ENCODE data around the gene HEXA.
"Not testable (repeated sequence)": the region's sequence is repeated elsewhere in the genome, so short reads cannot be mapped to it uniquely, and the experiment has no call there.

The HEXA gene

GRCh38 chr15:72375846-72376581, at the start of gene HEXA:
Gene HEXA, minus strand, starts transcription at chr15:72376014. Its CDS starts 42 bp downstream, at chr15:72375972.
- DNase-seq = peak; percentile 97

- DNase-seq = no peak
Observed at GRCh38 chr15:72423256-72423655, 47.4 kb upstream of the HEXA start.

- no peak for DNase-seq
Observed at GRCh38 chr15:72421484-72421883, 45.7 kb upstream of the HEXA start.

- no peak for DNase-seq
Observed at GRCh38 chr15:72420576-72420975, 44.8 kb upstream of the HEXA start.

GRCh38 chr15:72419768-72420167, 44.0 kb upstream of the HEXA start:
- not testable (repeated sequence) for DNase-seq

GRCh38 chr15:72415304-72415703, 39.5 kb upstream of the HEXA start:
- DNase-seq = no peak

- DNase-seq = not testable (repeated sequence)
Observed at GRCh38 chr15:72413337-72413736, 37.5 kb upstream of the HEXA start.

- no peak for DNase-seq
Observed at GRCh38 chr15:72411544-72411943, 35.7 kb upstream of the HEXA start.

GRCh38 chr15:72411111-72411510, 35.3 kb upstream of the HEXA start:
- no peak for DNase-seq

GRCh38 chr15:72406936-72407335, 31.1 kb upstream of the HEXA start:
- DNase-seq = no peak

- no peak for DNase-seq
Observed at GRCh38 chr15:72404841-72405240, 29.0 kb upstream of the HEXA start.

GRCh38 chr15:72404356-72404755, 28.5 kb upstream of the HEXA start:
- DNase-seq = no peak

GRCh38 chr15:72402726-72403125, 26.9 kb upstream of the HEXA start:
- no peak for DNase-seq

- DNase-seq = no peak
Observed at GRCh38 chr15:72398648-72399047, 22.8 kb upstream of the HEXA start.

- DNase-seq = no peak
Observed at GRCh38 chr15:72397796-72398588, 22.2 kb upstream of the HEXA start, which contains the start of gene TMEM202. Gene TMEM202, plus strand, starts transcription at chr15:72398305. Its CDS starts 22 bp downstream, at chr15:72398327.

- not testable (repeated sequence) for DNase-seq
Observed at GRCh38 chr15:72396331-72396730, 20.5 kb upstream of the HEXA start.

- DNase-seq = no peak
Observed at GRCh38 chr15:72389231-72389630, 13.4 kb upstream of the HEXA start.

GRCh38 chr15:72387741-72388140, 11.9 kb upstream of the HEXA start:
- DNase-seq = no peak

- DNase-seq = no peak
Observed at GRCh38 chr15:72382146-72382545, 6.3 kb upstream of the HEXA start.

GRCh38 chr15:72380743-72381142, 4.9 kb upstream of the HEXA start:
- no peak for DNase-seq

- no peak for DNase-seq
Observed at GRCh38 chr15:72379856-72380430, 4.1 kb upstream of the HEXA start.

GRCh38 chr15:72379106-72379505, 3.3 kb upstream of the HEXA start:
- not testable (repeated sequence) for DNase-seq

- no peak for DNase-seq
Observed at GRCh38 chr15:72377331-72377730, 1.5 kb upstream of the HEXA start.

GRCh38 chr15:72375501-72375845, 341 bp downstream of the HEXA start:
- no peak for DNase-seq
